IMR-90 (cell line): ENCODE data around the gene ROBO1. TPM values are rescaled to one million over a fixed set of nuclear protein-coding genes. Genes with fewer than 3 reads are reported as not detected.

ENCODE experiments used
- ATAC-seq: fragments of 200-7000 bp; cut with Tn5 transposase; 2 replicates; pipeline ENCODE4 v1.9.1; 2020; ENCODE audit warnings: low read depth, mild to moderate bottlenecking, moderate library complexity
- BruUV-seq: library from RNA; stranded (reverse); fragments of 400-500 nt; replicated peaks from 2 replicates; lab custom pipeline; 2021; lab: Mats Ljungman, UMichigan
- CTCF ChIA-PET: fragments of 300-600 bp; formaldehyde crosslinking; extraction: SDS; loops from one replicate; lab custom pipeline; 2021; ENCODE audit warnings: antibody characterized with exemption; lab: Yijun Ruan, JAX
- POLR2A ChIA-PET: fragments of 300-600 bp; sonication (Branson Sonifier 250); formaldehyde crosslinking; loops from one replicate; lab custom pipeline; 2022; ENCODE audit warnings: antibody characterized with exemption; ENCODE audit not compliant: unreplicated experiment; lab: Charles Lee
- DNase-seq: peaks from one replicate; pipeline ENCODE4 v3.0.0; 2013
- H2AFZ ChIP-seq: replicated peaks from 2 replicates; pipeline ENCODE3; 2013; ENCODE audit warnings: low read length, mild to moderate bottlenecking; ENCODE audit not compliant: poor library complexity
- H2AK5ac ChIP-seq: 2 replicates; pipeline ENCODE4 v1.6.1; 2013; ENCODE audit warnings: low read depth, low read length, inconsistent platforms
- H2AK9ac ChIP-seq: replicated peaks from 2 replicates; pipeline ENCODE3; 2013; ENCODE audit warnings: mild to moderate bottlenecking, low read depth, low read length, moderate library complexity; ENCODE audit not compliant: poor library complexity
- H2BK120ac ChIP-seq: 2 replicates; pipeline ENCODE4 v1.6.1; 2013; ENCODE audit warnings: low read depth, low read length, inconsistent platforms
- H2BK15ac ChIP-seq: 3 replicates; pipeline ENCODE4 v1.6.1; 2013; ENCODE audit warnings: low read depth, low read length, inconsistent platforms
- H2BK20ac ChIP-seq: 2 replicates; pipeline ENCODE4 v1.6.1; 2013; ENCODE audit warnings: low read depth, mild to moderate bottlenecking, inconsistent platforms, low read length, moderate library complexity
- H2BK5ac ChIP-seq: 2 replicates; pipeline ENCODE4 v1.6.1; 2013; ENCODE audit warnings: mild to moderate bottlenecking, low read depth, low read length, inconsistent platforms; ENCODE audit not compliant: poor library complexity, severe bottlenecking
- H3K14ac ChIP-seq: replicated peaks from 2 replicates; pipeline ENCODE4 v1.6.1; 2013; ENCODE audit warnings: low read depth, low read length, inconsistent platforms
- H3K18ac ChIP-seq: 2 replicates; pipeline ENCODE4 v1.6.1; 2013; ENCODE audit warnings: low read depth, low read length, control low read depth
- H3K23ac ChIP-seq: 2 replicates; pipeline ENCODE4 v1.6.1; 2013; ENCODE audit warnings: low read depth, low read length, inconsistent platforms
- H3K27ac ChIP-seq: 2 replicates; pipeline ENCODE4 v1.5.1; 2013; ENCODE audit warnings: mild to moderate bottlenecking, control low read depth, low read length; ENCODE audit not compliant: insufficient read depth
- H3K27me3 ChIP-seq: 2 replicates; pipeline ENCODE4 v1.6.1; 2013; ENCODE audit warnings: low read length; ENCODE audit not compliant: control insufficient read depth, insufficient read depth
- H3K36me3 ChIP-seq: 2 replicates; pipeline ENCODE4 v1.6.1; 2013; ENCODE audit warnings: low read length, mixed read lengths; ENCODE audit not compliant: control insufficient read depth, insufficient read depth
- H3K4ac ChIP-seq: 2 replicates; pipeline ENCODE4 v1.6.1; 2013; ENCODE audit warnings: low read depth, low read length, inconsistent platforms
- H3K4me1 ChIP-seq: 2 replicates; pipeline ENCODE4 v1.6.1; 2013; ENCODE audit warnings: low read length, mixed read lengths; ENCODE audit not compliant: control insufficient read depth, insufficient read depth
- H3K4me2 ChIP-seq: 2 replicates; pipeline ENCODE4 v1.6.1; 2013; ENCODE audit warnings: low read depth, mild to moderate bottlenecking, control low read depth, low read length, moderate library complexity
- H3K4me3 ChIP-seq: 2 replicates; pipeline ENCODE4 v1.5.1; 2013; ENCODE audit warnings: low read depth, mild to moderate bottlenecking, control low read depth, low read length, moderate library complexity; ENCODE audit not compliant: insufficient read depth
- H3K56ac ChIP-seq: 2 replicates; pipeline ENCODE4 v1.6.1; 2013; ENCODE audit warnings: low read length, inconsistent platforms; ENCODE audit not compliant: insufficient read depth; ENCODE audit errors: extremely low read depth
- H3K79me1 ChIP-seq, 2 experiments: 2 replicates each; pipeline ENCODE4 v1.6.1; 2013; ENCODE audit warnings: low read length in 2 of 2, inconsistent platforms in 1 of 2, low read depth in 1 of 2
- H3K9ac ChIP-seq: 2 replicates; pipeline ENCODE4 v1.6.1; 2013; ENCODE audit warnings: low read depth, low read length, control low read depth
- H3K9me1 ChIP-seq: 2 replicates; pipeline ENCODE4 v1.6.1; 2013; ENCODE audit warnings: low read length, inconsistent platforms; ENCODE audit not compliant: insufficient read depth
- H3K9me3 ChIP-seq: 2 replicates; pipeline ENCODE4 v1.6.1; 2013; ENCODE audit warnings: low read length; ENCODE audit not compliant: control insufficient read depth, insufficient read depth
- H4K20me1 ChIP-seq: 2 replicates; pipeline ENCODE4 v1.6.1; 2013; ENCODE audit warnings: low read length, inconsistent platforms; ENCODE audit not compliant: insufficient read depth
- H4K5ac ChIP-seq: 2 replicates; pipeline ENCODE4 v1.6.1; 2013; ENCODE audit warnings: mild to moderate bottlenecking, low read depth, low read length, control low read depth
- H4K8ac ChIP-seq, 2 experiments: 2 replicates each; pipeline ENCODE4 v1.6.1; 2013; ENCODE audit warnings: low read depth in 2 of 2, low read length in 2 of 2, control low read depth in 1 of 2, inconsistent platforms in 1 of 2
- H4K91ac ChIP-seq: 2 replicates; pipeline ENCODE4 v1.6.1; 2013; ENCODE audit warnings: low read depth, low read length, inconsistent platforms; ENCODE audit not compliant: insufficient read depth
- CEBPB ChIP-seq: IDR thresholded peaks from 2 replicates; pipeline ENCODE4 v1.6.1; 2012; ENCODE audit warnings: low read depth, low read length, improper control_type of control experiment
- CHD1 ChIP-seq: IDR thresholded peaks from 2 replicates; pipeline ENCODE4 v1.6.1; 2012; ENCODE audit warnings: low read depth, low read length, improper control_type of control experiment
- CTCF ChIP-seq: conservative IDR thresholded peaks from 2 replicates; pipeline ENCODE4 v1.5.1; 2012; ENCODE audit warnings: mild to moderate bottlenecking, low read depth, low read length, improper control_type of control experiment
- MXI1 ChIP-seq: IDR thresholded peaks from 2 replicates; pipeline ENCODE4 v1.6.1; 2012; ENCODE audit warnings: low read depth, mild to moderate bottlenecking, low read length, moderate library complexity, borderline replicate concordance
- RFX5 ChIP-seq: IDR thresholded peaks from 2 replicates; pipeline ENCODE4 v1.8.0; 2012; ENCODE audit warnings: low read depth, mild to moderate bottlenecking, low read length, moderate library complexity
- WGBS, 2 experiments: methylation state at CpG; one replicate each; pipeline versions ENCODE4 v1.1.5 to v1.1.7; 2013; ENCODE audit warnings: missing lambda C conversion rate in 2 of 2; ENCODE audit not compliant: insufficient read length in 1 of 2; ENCODE audit errors: extremely low coverage in 2 of 2; 5-methylcytosine and 5-hydroxymethylcytosine counted together
- dilution Hi-C: fragments of 300-500 bp; cut with HindIII; formaldehyde crosslinking; loops from one replicate; pipeline ENCODE4 v1.14.3; 2018; ENCODE audit warnings: low sequenced_read_pairs; ENCODE audit not compliant: unreplicated experiment
- in situ Hi-C: fragments of 300-500 bp; cut with MboI; formaldehyde crosslinking; loops from 3 replicates; pipeline ENCODE4 v1.14.3; 2019; ENCODE audit warnings: low sequenced_read_pairs, inconsistent platforms, mixed read lengths
- intact Hi-C: fragments of 100-400 bp; cut with micrococcal nuclease; formaldehyde crosslinking; loops from 2 replicates; pipeline ENCODE4 v1.10.0; 2022
- polyA plus RNA-seq, 3 experiments: library from polyadenylated mRNA; depleted of rRNA; stranded (reverse); fragments of >200 nt; gene quantifications; 2 replicates each; pipeline ENCODE4 v1.2.3, GENCODE V29; 2012; ENCODE audit warnings: low replicate concordance in 1 of 3
- total RNA-seq: library from RNA; depleted of rRNA; stranded (reverse); fragments of >200 nt; gene quantifications from 2 replicates; pipeline ENCODE4 v1.2.3, GENCODE V29; 2012

The ROBO1 gene
- total and polyA plus RNA-seq, 2 of the 4 experiments (the other 2 are of a cell fraction), result 24.1 to 53.9 TPM

GRCh38 chr3:78857494-78858111, 910.2 kb downstream of the ROBO1 start:
- 100% methylated on average over 1 of the region's 6 CpGs; no CpG with 5 or more reads in 1 of the 2 experiments for WGBS, 2 experiments
- Histone ChIP-seq H3K9me3 (no peaks in the 10 kb centered on the region), H3K56ac (no peak overlapping the region), H3K36me3 (no peaks in the 10 kb centered on the region), H4K5ac (no peak overlapping the region), H4K8ac (no peak overlapping the region), H2BK15ac (no peak overlapping the region), H2BK120ac (no peak overlapping the region), H3K27me3 (no peaks in the 10 kb centered on the region), H4K20me1 (no peaks in the 10 kb centered on the region), H3K27ac (no peak overlapping the region), H4K91ac (no peak overlapping the region), H3K79me1 (peaks cover 8 to 12% of the 10 kb centered on the region in 2 experiments; a peak in 2 of 4 replicates), H3K4me1 (peaks cover 3% of the 10 kb centered on the region), H3K14ac (no peak overlapping the region), H3K9ac (no peak overlapping the region), H2AK9ac (no peak overlapping the region), H2BK5ac (no peak overlapping the region), H3K23ac (no peak overlapping the region), H3K18ac (no peak overlapping the region), H3K4me3 (no peak overlapping the region), H2AFZ (no peak overlapping the region), H3K4me2 (no peak overlapping the region), H2BK20ac (no peak overlapping the region), H3K9me1 (peaks cover 6% of the 10 kb centered on the region), H2AK5ac (no peak overlapping the region; the same call in 1 of the 2 replicates), H3K4ac (peak overlapping the region; percentile 43; the same call in 1 of the 2 replicates)
- intact Hi-C loops, result no loop called here
- in situ Hi-C loops, result no loop called here
- POLR2A ChIA-PET, result no interaction called here
- CTCF ChIA-PET, result interaction anchor here (0.7 kb wide), 1 partner anchor 787 kb away, joined by 16 read pairs; no protein-coding TSS in a partner anchor
- no peak for DNase-seq
- TF ChIP-seq RFX5 (no peak), CEBPB (no peak), CHD1 (no peak), CTCF (no peak), MXI1 (no peak)
- dilution Hi-C loops, result no loop called here
- ATAC-seq, result no peak
- BruUV-seq, result no TSS peak
